ENCODE results near the gene RALGPS1.

RALGPS1 gene

GRCh38 chr9:126932871-126933321, 18.3 kb downstream of the RALGPS1 start:
- in situ Hi-C loops (cut with MboI; ENCODE audit: low pct_unique_long_range_greater_than_20kb, low sequenced_read_pairs, unreplicated experiment): no loop called here
- no peak for DNase-seq (ENCODE audit: low spot score)
- TF ChIP-seq CTCF (IDR thresholded peaks at IDR 0.05; ENCODE audit: extremely low read depth, insufficient read depth, missing control alignments): no peak

- DNase-seq (ENCODE audit: low spot score): no peak
- in situ Hi-C loops (cut with MboI; ENCODE audit: low pct_unique_long_range_greater_than_20kb, low sequenced_read_pairs, unreplicated experiment): no loop called here
- no peak for TF ChIP-seq CTCF (IDR thresholded peaks at IDR 0.05; ENCODE audit: extremely low read depth, insufficient read depth, missing control alignments)
These were observed 18.9 kb downstream of the RALGPS1 start for GRCh38 chr9:126933334-126933980.

- DNase-seq (ENCODE audit: low spot score): no peak
- in situ Hi-C loops (cut with MboI; ENCODE audit: low pct_unique_long_range_greater_than_20kb, low sequenced_read_pairs, unreplicated experiment): no loop called here
These were observed 19.9 kb downstream of the RALGPS1 start for GRCh38 chr9:126934441-126934840.

GRCh38 chr9:126935630-126936029, 21.0 kb downstream of the RALGPS1 start:
- in situ Hi-C loops (cut with MboI; ENCODE audit: low pct_unique_long_range_greater_than_20kb, low sequenced_read_pairs, unreplicated experiment): no loop called here
- no peak for TF ChIP-seq CTCF (IDR thresholded peaks at IDR 0.05; ENCODE audit: extremely low read depth, insufficient read depth, missing control alignments)
- no peak for DNase-seq (ENCODE audit: low spot score)

More at GRCh38 chr9:126934441-126934840, 19.9 kb downstream of the RALGPS1 start:
- no peak for TF ChIP-seq CTCF (IDR thresholded peaks at IDR 0.05; ENCODE audit: extremely low read depth, insufficient read depth, missing control alignments)

GRCh38 chr9:126937444-126937843, 22.9 kb downstream of the RALGPS1 start:
- no peak for TF ChIP-seq CTCF (IDR thresholded peaks at IDR 0.05; ENCODE audit: extremely low read depth, insufficient read depth, missing control alignments)
- in situ Hi-C loops (cut with MboI; ENCODE audit: low pct_unique_long_range_greater_than_20kb, low sequenced_read_pairs, unreplicated experiment): no loop called here
- no peak for DNase-seq (ENCODE audit: low spot score)

GRCh38 chr9:126938327-126938726, 23.7 kb downstream of the RALGPS1 start:
- no peak for DNase-seq (ENCODE audit: low spot score)
- no peak for TF ChIP-seq CTCF (IDR thresholded peaks at IDR 0.05; ENCODE audit: extremely low read depth, insufficient read depth, missing control alignments)
- in situ Hi-C loops (cut with MboI; ENCODE audit: low pct_unique_long_range_greater_than_20kb, low sequenced_read_pairs, unreplicated experiment): no loop called here
